GM21381 (cell line): ENCODE measurements around the gene TMEM215.
"Not testable (repeated sequence)": the region's sequence is repeated elsewhere in the genome, so short reads cannot be mapped to it uniquely, and the experiment has no call there.

Experiments used
- ATAC-seq: cut with Tn5 transposase; IDR thresholded peaks from one replicate; pipeline ENCODE4 v1.9.1; 2021; ENCODE audit warnings: mild to moderate bottlenecking, moderate library complexity; ENCODE audit not compliant: unreplicated experiment

The TMEM215 gene, protein sequence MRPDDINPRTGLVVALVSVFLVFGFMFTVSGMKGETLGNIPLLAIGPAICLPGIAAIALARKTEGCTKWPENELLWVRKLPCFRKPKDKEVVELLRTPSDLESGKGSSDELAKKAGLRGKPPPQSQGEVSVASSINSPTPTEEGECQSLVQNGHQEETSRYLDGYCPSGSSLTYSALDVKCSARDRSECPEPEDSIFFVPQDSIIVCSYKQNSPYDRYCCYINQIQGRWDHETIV

GRCh38 chr9:32783168-32783891 lies at the start of gene TMEM215:
Gene TMEM215 (plus strand): TSS chr9:32783540. CDS start chr9:32784184, 644 bp downstream.
- no peak for ATAC-seq

DNA sequence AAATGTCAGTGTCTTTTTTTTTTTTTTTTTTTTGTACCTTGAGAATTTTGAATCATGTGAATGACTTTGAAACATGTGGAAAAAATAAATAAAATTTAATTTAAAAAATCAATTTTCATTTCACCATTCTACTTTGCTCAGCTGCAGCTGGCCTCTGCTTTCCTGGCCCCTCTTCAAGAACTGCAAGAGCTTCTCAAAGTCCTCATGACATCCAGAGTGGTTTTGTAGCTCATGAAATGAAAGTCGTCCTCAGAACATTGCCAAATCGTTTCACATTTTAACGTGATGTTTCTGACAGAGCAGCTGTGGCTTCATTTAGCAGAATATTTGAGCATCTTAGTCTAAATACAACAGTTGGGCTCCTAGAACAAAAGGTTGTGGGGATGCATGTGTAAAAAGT lies 47.9 kb upstream of the TMEM215 start:
- no peak for ATAC-seq

DNA sequence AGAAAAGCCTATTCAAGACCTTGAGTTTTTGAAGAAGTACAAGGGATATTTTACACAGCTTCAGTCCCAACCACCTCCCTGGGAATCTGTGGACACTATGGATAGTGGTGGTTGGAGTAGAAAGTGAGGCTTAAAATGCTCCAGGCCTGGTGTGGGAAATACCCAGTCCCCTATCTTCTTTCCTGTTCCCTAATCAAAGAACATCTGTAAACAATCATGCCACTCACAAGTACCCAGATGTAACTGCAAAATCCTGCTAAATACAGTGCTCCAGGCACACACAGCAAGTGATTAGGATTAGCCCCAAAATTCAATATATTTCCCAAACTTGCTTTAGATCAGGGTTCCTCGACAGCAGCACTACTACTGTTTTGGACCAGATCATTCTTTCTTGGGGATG lies 46.0 kb upstream of the TMEM215 start:
- no peak for ATAC-seq

- ATAC-seq = no peak
Observed at GRCh38 chr9:32738501-32739172, 44.7 kb upstream of the TMEM215 start.

GRCh38 chr9:32741706-32742105 lies 41.6 kb upstream of the TMEM215 start:
- ATAC-seq = no peak

DNA sequence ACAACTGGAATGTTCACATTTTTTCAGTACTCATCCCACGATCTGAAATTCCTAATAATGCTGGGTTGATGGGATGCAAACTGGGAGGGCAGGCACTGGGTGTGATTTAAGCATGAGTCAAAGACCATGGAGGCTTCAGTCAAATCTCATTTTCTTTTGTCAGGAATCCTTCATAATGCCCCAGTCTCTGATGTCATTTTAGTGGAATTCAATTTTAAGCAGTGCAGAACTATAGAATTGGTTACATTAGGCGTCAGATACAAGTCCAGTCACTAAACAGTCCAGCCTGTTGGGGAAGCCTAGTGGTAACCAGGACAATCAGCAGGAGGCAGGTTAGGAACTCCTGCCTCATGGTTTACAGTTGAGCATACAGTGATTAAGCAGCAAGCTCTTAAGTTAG lies 41.0 kb upstream of the TMEM215 start:
- ATAC-seq = no peak

DNA sequence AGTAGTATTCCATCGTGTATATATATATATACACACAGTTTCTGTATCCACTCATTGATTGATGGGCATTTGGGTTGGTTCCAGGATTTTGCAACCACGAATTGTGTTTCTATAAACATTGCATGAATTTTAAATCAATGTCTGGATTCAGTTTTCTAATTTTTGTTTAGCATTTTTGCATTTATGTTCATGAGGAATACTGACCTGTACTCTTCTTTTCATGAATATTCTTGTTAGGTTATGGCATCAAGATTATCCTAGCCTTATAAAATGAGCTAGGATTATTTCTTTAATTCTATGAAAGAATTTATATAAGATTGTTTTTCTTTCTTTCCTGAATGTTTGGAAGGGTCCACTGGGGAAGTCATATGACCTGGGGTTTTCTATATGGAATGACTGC lies 35.3 kb upstream of the TMEM215 start:
- ATAC-seq = no peak

DNA sequence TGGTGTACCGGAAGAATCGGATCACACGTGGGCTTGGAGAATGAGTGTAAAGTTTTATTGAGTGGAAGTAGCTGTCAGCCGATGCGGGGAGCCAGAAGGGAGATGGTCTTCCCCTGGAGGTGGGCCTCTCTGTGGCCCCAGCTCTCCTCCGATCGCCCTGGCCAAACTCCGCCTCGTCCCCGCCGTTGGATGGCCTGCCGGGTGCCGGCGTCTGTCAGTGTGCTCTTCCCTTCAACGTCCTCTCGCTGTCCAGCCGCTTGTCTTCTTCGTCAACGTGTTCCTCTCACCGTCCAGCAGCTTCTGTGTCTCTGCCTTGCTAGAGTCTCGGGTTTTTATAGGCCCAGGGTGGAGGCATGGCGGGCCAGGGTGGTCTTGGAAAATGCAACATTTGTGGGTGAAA lies 27.6 kb upstream of the TMEM215 start:
- no peak for ATAC-seq

- no peak for ATAC-seq
Observed at GRCh38 chr9:32764139-32764538, 19.2 kb upstream of the TMEM215 start.

- no peak for ATAC-seq
Observed at GRCh38 chr9:32775283-32775682, 8.1 kb upstream of the TMEM215 start.

- ATAC-seq = no peak
Observed at GRCh38 chr9:32776201-32776600, 7.1 kb upstream of the TMEM215 start.

DNA sequence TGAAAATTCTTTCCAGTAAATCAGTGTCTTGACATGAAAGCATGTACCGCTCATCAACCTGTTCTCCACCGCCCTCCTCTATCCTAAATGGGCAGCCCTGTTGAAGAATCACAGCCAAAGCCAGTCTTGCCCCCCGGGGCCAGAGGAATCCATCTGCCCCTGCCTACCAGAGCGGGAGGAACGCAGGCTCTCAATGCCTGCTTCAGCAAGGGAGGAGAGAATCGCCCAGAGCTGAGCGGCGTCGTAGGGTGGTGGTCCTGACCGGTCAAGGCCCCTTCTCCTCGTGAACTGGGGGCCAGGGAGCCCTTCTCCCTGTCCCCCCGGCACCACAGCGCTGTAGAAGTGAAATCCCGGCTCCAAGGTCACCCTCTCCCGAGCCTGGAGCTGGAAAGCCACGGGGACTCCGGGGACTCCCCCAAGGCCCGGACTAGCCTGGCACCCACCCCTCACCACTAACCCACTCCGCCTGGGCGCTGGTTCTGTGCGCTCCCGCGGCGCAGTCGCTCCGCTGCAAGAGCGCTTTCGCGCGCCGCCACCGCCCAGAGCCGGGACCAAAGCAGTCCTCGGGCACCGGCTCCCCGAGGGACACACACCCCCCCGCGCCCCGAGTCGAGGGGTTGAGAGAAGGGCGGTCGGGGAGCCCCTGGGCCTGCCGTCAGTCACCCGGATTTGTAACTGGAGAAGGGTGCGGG lies 718 bp upstream of the TMEM215 start:
- no peak for ATAC-seq

GRCh38 chr9:32787816-32788215 lies 4.5 kb downstream of the TMEM215 start:
- ATAC-seq = no peak

GRCh38 chr9:32796015-32796414 lies 12.7 kb downstream of the TMEM215 start:
- ATAC-seq = not testable (repeated sequence)

GRCh38 chr9:32801530-32801929 lies 18.2 kb downstream of the TMEM215 start:
- no peak for ATAC-seq

- ATAC-seq = no peak
Observed at GRCh38 chr9:32807217-32807616, 23.9 kb downstream of the TMEM215 start.

DNA sequence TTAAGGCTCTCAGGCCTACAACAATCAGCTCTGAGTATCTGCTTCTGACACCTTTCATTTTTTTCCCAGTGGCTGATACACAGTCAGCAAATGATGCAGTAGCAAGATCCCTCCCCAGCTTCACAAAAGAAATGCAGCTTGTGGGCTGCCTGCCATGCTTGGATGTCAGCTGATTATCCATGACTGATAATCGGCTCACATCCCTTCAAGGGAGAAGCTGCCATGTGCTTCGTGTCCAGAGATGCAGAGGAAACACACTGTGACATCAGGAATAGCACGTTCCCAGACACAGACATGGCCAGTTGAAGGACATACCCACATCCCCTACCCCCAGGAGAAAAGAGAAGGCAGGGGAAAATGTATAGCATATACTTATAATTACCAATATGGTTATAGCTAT lies 27.9 kb downstream of the TMEM215 start:
- ATAC-seq = no peak

DNA sequence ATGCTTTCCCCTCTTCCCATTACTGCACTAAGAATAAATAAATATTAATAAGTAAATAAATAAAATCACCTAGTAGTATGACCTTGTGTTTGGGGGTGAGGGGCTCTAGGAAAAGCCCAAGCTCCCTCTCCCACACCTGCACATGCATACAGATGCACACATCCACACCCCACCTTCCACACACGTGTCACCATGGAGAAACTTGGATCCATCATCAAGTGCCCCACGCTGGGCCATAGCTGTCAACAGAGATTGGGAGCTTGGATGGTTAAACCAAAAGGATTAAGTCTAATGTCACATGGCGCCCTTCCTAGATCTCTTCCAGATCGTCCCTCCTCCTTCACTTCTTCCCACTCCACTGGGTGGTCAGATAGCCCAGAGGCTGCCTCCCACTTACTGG lies 37.0 kb downstream of the TMEM215 start:
- no peak for ATAC-seq

GRCh38 chr9:32823101-32823500 lies 39.8 kb downstream of the TMEM215 start:
- no peak for ATAC-seq

DNA sequence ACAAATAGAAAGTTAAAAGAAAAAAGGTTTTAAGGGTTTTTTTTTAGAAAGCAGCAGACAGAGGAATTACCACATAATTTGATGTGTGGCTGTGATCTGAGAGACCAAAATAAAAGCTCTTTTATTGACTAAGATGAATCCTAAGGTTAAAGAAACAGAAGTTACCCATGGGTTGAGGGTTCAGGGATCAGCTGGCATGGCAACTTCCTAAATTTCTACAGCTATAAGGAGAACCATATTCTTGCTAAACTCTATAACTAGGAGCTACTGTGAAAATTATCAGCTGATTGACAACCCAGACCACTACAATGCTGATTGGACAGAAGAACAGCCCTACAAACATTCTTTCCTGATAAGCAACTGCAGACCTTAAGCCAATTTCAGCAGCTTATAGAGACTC lies 40.2 kb downstream of the TMEM215 start:
- ATAC-seq = no peak

GRCh38 chr9:32825203-32825602 lies 41.9 kb downstream of the TMEM215 start:
- ATAC-seq = no peak

GRCh38 chr9:32828861-32829260 lies 45.5 kb downstream of the TMEM215 start:
- no peak for ATAC-seq
